ENCODE measurements around the gene THTPA.

DNA sequence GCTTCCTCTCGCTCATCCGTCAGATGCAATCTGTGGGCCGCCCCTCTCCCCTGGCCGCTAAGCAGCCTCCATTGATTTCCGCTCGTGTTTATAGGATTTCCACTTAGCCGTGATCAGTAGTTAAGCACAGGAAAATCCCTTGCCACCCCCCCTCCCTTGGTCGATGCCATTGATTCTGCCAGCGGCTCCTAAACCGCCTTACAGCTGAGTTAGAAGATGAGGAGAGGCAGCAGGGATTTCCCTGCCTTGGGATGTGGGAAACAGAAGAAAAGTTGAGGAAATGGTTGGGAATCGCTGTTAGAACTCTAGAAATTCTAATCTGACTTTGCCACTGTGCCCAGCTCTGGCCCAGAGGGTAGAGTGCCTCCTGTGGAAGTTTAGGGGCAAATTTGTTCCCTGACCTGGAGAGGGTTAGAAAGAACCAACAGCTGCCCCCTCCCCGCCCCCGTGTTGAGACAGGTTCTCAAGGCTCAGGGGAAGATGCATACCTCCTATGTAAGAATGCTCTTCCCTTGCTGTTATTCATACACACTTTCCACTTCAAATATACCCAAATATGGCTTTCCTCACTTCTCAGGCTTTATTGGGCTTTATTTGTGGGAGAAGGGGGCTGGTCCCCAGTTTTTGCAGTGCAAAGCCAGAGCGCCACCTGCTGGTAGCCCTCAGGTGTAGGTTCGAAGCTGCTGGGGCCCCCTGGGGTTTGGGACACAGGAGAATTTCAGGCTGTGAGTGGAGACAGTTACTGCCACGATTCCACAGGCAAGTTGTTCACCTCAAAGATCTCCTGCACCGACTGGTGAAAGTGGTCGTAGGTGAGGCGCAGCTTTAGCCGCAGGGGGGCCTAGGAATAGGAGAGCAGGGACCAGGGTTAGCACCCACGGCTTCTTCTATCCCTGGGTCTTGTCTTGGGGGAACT, 3.2 kb downstream of the THTPA start:
- TF ChIP-seq, protein P1, sequence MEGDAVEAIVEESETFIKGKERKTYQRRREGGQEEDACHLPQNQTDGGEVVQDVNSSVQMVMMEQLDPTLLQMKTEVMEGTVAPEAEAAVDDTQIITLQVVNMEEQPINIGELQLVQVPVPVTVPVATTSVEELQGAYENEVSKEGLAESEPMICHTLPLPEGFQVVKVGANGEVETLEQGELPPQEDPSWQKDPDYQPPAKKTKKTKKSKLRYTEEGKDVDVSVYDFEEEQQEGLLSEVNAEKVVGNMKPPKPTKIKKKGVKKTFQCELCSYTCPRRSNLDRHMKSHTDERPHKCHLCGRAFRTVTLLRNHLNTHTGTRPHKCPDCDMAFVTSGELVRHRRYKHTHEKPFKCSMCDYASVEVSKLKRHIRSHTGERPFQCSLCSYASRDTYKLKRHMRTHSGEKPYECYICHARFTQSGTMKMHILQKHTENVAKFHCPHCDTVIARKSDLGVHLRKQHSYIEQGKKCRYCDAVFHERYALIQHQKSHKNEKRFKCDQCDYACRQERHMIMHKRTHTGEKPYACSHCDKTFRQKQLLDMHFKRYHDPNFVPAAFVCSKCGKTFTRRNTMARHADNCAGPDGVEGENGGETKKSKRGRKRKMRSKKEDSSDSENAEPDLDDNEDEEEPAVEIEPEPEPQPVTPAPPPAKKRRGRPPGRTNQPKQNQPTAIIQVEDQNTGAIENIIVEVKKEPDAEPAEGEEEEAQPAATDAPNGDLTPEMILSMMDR (IDR thresholded peaks at IDR 0.05; ENCODE audit: insufficient read depth, low read length), result peak; percentile 89
- TF ChIP-seq, protein P2, sequence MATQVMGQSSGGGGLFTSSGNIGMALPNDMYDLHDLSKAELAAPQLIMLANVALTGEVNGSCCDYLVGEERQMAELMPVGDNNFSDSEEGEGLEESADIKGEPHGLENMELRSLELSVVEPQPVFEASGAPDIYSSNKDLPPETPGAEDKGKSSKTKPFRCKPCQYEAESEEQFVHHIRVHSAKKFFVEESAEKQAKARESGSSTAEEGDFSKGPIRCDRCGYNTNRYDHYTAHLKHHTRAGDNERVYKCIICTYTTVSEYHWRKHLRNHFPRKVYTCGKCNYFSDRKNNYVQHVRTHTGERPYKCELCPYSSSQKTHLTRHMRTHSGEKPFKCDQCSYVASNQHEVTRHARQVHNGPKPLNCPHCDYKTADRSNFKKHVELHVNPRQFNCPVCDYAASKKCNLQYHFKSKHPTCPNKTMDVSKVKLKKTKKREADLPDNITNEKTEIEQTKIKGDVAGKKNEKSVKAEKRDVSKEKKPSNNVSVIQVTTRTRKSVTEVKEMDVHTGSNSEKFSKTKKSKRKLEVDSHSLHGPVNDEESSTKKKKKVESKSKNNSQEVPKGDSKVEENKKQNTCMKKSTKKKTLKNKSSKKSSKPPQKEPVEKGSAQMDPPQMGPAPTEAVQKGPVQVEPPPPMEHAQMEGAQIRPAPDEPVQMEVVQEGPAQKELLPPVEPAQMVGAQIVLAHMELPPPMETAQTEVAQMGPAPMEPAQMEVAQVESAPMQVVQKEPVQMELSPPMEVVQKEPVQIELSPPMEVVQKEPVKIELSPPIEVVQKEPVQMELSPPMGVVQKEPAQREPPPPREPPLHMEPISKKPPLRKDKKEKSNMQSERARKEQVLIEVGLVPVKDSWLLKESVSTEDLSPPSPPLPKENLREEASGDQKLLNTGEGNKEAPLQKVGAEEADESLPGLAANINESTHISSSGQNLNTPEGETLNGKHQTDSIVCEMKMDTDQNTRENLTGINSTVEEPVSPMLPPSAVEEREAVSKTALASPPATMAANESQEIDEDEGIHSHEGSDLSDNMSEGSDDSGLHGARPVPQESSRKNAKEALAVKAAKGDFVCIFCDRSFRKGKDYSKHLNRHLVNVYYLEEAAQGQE (IDR thresholded peaks at IDR 0.05; ENCODE audit: insufficient replicate concordance, low read depth), result no peak
- TF ChIP-seq GABPA (IDR thresholded peaks at IDR 0.05; ENCODE audit: low read depth) (no peak), POLR2AphosphoS5 (IDR thresholded peaks at IDR 0.05; ENCODE audit: low read depth) (no peak)
